GM21723 (cell line): ENCODE data around the gene SCUBE2.

Experiments
- ATAC-seq: cut with Tn5 transposase; IDR thresholded peaks from one replicate; pipeline ENCODE4 v1.9.1; 2021; ENCODE audit warnings: mild to moderate bottlenecking, moderate library complexity; ENCODE audit not compliant: unreplicated experiment

SCUBE2 gene

GRCh38 chr11:9091044-9091922 lies at the start of gene SCUBE2:
Gene SCUBE2, minus strand, starts transcription at chr11:9091599. Its CDS starts 71 bp downstream, at chr11:9091528.
- no peak for ATAC-seq

DNA sequence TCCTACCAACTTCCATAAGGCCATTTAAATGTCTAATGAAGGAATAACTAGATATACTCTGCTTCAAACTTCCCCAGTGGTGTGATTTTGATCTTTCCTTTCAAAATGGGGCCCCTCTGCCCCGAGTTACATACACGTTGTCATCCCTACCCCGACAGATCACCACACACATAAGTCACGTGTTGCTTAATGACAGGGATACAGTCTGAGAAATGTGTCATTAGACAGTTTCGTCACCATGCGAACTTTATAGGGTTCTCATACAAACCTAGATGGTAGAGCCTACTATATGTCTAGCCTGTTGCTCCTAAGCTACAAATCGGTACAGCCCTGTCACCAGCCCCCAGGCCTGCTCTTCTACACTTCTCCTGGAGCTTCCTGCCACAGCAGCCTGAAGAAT lies 49.8 kb upstream of the SCUBE2 start:
- no peak for ATAC-seq

DNA sequence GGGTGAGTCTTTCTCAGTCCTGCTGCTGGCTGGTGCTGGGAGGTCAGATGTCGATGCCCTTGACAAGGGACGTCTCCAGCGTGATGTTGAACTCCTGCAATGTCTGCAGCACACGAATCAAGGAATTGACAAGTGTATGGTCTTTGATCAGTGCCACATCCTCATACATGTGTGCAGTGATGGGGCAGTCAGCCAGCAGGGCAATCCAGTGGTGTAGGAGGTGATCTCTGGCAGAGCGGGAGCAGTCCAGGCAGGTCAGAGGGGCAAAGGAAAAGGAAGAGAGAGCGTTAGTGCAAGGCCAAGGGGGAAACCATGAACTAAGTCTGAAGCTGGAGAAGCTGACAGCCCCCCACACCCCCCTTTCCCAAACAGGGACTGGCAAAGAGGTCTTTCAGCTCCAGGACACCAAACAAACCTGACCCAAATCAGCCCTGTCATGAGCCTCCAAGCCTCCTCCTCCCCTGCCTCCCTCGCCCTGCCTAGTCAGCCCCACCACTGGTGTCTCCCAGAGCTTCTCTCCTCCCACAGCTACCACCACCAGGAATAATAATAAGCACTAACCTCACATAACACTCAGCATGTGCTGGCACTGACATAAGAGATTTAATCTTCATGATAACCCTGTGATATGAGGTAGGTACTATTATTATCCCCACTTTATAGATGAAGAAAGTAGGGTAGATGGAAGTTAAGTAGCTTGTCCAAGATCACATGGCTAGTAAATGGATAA lies 48.4 kb upstream of the SCUBE2 start:
- no peak for ATAC-seq

- no peak for ATAC-seq
Measured at GRCh38 chr11:9138612-9139579, 47.5 kb upstream of the SCUBE2 start.

- no peak for ATAC-seq
Measured at GRCh38 chr11:9138133-9138453, 46.7 kb upstream of the SCUBE2 start.

GRCh38 chr11:9137293-9138132 lies 46.1 kb upstream of the SCUBE2 start:
- ATAC-seq, result peak; percentile 86

GRCh38 chr11:9136741-9137140 lies 45.3 kb upstream of the SCUBE2 start:
- no peak for ATAC-seq

GRCh38 chr11:9133956-9134355 lies 42.6 kb upstream of the SCUBE2 start:
- ATAC-seq, result no peak

DNA sequence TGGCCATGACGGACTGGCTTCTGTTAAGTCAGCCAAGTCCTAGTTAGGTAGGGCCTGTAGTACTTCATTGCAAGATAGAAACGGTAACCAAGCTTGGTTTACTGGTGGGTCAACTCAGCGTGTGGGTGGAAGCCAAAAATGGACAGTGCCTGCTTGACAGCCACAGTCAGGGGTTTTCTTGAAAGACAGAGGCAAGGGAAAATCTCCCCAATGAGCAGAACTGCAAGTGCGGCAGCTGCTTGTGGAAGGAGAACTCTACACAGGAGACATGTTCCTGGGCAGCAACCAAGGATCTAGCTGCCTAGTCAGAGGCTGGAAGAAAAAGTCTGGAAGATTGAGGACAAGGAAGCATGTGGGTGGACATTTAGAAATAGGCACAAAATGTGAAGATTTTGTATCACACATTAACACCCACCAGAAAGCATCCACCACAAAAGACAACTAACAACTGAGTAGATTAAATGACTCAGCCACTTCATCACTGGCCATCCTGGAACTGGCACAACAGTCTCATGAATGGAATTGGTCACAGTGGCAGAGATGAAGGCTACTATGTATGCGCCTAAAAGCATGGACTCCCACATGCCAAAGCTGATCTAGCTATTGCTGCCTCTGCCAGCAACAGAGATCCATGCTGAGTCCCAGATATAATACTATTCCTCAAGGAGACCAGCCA lies 40.9 kb upstream of the SCUBE2 start:
- ATAC-seq, result no peak

- no peak for ATAC-seq
Measured at GRCh38 chr11:9130297-9130696, 38.9 kb upstream of the SCUBE2 start.

DNA sequence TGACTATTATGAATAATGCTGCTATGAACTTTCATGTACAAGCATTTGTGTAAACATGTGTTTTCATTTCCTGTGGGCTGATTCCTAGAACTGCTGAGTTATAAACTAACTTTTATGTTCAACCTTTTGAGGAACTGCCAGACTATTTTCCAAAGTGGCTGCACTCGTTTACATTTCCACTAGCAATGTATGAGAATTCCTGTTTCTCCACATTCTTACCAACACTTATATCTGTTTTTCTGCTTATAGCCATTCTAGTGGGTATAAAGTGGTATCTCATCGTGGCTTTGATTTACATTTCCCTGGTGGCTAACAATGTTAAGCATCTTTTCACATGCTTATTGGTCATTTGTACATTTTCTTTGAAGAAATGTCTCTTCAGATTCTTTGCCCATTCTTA lies 35.2 kb upstream of the SCUBE2 start:
- no peak for ATAC-seq

GRCh38 chr11:9125185-9125886 lies 33.9 kb upstream of the SCUBE2 start:
- no peak for ATAC-seq

GRCh38 chr11:9123595-9124304 lies 32.4 kb upstream of the SCUBE2 start:
- no peak for ATAC-seq

- ATAC-seq, result no peak
Measured at GRCh38 chr11:9121469-9121796, 30.0 kb upstream of the SCUBE2 start.

- ATAC-seq, result no peak
Measured at GRCh38 chr11:9120664-9121468, 29.5 kb upstream of the SCUBE2 start.

DNA sequence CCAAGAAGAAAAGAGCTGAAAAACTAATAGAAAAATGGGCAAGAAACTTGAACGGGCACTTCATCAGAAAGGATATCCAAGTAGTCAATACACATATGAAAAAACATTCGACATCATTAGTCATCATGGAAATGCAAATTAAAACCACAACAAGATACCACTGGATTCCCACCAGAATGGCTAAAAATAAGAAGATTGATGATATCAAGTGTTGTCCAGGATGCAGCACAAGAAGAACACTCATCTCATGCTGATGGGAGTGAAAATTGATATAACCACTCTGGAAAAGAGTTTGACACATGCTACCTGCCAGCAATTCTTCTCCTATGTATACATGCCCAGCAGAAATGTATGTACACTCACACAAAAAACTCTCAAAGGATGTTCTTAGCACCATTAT lies 26.9 kb upstream of the SCUBE2 start:
- no peak for ATAC-seq

- no peak for ATAC-seq
Measured at GRCh38 chr11:9112075-9112474, 20.7 kb upstream of the SCUBE2 start.
